Pons (tissue), 1 donor: ENCODE measurements around the gene ST6GALNAC6.
A peak's percentile ranks its signal among the peaks of the same experiment; 100 is the strongest.

ENCODE experiments used
- DNase-seq: peaks from one replicate; pipeline ENCODE4 v3.0.0-alpha.2; 2016; ENCODE audit warnings: low spot score

Gene ST6GALNAC6

DNA sequence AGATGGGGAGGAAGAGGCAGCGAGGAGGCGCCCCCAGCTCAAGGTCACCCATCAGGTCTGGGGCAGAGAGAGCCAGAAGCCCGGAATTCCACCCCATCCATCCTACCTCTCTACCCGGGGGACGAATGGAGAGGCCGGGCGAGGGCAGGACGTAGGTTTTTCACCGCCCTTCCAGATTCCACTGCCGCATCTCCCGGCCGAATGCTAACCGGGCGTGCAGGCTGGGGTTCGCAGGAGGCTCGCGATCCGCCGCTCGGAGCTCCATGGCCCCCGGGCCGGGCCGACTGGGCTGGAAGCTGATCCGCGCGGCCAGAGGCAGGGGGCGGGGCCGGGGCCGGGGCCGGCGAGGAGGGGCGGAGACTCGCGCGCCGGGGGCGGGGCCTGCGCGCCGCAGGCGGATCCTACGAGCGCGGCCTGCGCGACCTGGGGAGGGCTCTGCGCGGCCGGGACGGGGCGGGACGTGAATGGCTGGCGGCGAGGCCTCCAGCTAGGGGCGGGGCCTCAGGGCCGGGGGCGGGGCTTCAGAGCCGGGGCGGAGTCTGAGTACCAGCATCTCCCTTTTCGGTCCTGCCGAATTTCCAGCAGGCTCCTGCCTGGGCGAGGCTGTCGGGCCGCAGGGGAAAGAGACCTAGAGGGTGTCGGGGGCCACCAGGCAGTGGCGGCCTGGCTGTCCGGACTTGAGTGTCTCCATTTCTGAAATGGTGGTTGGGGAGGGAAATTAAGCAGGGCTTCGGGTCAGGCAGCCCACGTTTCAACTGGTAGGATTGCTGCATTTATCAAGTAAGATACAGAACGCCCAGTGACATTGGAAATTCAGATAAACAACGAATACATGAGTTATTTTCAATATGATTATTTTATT, 17.5 kb upstream of the ST6GALNAC6 start, which contains the start of gene ST6GALNAC4:
ST6GALNAC4 (minus strand) TSS at position 322 of the 862 bp plus-strand sequence. CDS start 622 bp downstream, outside the sequence.
- DNase-seq, result peak; percentile 90

DNA sequence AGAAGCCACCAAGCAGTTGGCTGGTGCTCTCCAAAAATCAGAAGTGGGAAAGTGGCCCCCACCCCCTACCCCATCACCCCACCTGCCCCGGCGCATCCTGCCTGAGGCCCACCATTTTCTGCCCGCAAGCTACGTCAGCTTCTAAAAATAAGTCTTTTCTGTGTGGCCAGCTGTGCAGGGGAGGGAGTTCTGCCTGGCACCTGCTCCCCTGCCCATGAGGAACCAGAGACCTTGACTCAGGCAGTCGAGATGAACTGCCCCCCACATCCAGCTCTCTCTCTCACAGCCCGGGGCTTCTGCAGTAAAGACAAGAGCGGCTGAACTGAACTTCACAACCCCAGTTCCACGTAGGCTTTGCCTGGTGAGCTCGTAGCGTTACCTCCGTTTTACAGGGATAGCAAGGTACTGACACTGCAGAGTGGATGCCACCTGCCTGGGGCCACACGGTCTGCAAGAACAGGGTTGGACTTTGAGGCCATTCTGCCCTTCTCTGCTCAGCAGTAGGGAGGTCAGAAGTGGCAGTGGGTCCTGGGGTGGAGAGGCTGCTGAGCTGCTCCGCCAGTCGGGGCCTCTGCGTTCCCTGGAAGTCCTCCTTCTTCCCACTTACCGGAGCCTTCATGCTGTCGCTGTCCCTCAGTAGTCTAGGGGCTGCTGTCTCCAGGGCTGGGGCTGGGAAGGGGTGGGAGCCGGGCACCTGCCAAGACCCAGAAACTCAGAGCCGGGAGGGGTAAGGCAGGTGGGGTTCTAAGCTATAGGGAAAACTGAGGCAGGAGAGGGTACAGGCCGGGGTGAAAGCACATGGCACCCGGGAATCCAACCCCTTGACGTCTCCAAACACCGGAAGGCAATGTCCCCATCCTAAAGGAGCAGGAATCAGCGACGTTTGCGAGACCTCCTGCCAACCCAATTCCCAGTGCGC, 16.7 kb upstream of the ST6GALNAC6 start:
- DNase-seq, result no peak

DNA sequence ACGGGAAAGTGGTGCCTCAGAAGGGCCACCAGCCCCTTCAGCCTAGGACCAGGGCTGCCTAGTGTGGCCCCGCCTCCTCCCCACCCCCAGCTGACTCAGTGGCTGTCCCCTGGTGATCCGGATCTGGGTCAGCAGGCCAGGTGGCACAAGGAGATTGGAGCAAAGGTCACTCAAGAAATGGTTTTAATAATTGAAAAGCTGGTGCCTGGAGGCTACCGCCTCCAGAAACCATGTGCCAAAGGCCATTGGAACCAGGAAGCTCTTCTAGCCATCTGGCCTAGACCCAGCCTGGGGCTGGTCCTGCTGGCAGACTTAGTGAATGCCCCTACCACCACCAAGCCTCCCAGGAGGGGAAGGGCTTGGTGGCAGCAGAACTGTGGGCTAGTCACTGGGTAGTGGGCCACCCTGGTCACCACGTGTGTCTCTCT, 15.9 kb upstream of the ST6GALNAC6 start:
- DNase-seq, result no peak

DNA sequence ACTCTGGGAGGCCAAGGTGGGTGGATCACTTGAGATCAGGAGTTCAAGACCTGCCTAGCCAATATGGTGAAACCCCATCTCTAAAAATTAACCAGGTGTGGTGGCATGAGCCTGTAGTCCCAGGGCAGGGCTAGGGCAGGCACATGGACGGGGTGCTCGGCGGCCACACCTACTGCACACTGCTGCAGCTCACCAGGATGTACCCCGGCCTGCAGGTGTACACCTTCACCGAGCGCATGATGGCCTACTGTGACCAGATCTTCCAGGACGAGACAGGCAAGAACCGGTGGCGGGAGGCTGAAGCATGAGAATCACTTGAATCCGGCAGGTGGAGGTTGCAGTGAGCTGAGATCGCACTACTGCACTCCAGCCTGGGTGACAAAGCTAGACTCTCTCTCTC, 14.3 kb upstream of the ST6GALNAC6 start:
- DNase-seq, result no peak

DNA sequence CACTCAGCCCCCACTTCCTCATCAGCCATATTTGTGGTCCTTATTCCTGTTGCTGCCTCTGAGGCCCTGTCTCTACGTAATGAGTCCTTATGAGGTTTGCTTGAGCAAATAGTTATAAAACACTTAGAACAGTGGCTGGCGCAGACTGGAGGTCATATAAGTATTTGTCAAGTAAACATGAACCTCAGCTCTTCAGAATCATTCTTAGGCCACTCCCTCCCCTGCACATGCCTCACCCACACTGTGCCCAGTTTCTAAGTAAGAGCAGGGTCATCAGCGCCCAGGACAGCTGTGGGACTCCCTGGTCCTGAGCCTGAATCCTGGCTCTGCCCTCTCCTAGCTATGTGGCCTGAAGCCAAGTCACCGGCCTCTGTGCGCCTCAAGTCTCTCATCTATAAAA, 13.5 kb upstream of the ST6GALNAC6 start:
- no peak for DNase-seq

DNA sequence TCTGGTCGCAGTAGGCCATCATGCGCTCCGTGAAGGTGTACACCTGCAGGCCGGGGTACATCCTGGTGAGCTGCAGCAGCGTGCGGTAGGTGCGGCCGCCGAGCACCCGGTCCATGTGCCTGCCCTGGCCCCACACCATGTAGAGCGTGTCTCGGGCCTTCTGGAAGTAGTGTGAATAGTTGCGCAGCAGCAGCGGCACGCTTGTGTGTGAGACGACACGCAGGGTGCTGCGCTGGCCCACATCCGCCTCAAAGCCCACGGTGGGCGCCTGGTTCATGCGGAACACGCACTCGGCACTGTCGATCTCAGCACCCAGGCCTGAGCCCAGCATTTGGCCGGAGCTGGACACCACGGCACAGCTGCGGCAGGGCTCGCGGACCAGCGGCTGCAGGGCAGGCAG, 12.9 kb upstream of the ST6GALNAC6 start:
- no peak for DNase-seq

DNA sequence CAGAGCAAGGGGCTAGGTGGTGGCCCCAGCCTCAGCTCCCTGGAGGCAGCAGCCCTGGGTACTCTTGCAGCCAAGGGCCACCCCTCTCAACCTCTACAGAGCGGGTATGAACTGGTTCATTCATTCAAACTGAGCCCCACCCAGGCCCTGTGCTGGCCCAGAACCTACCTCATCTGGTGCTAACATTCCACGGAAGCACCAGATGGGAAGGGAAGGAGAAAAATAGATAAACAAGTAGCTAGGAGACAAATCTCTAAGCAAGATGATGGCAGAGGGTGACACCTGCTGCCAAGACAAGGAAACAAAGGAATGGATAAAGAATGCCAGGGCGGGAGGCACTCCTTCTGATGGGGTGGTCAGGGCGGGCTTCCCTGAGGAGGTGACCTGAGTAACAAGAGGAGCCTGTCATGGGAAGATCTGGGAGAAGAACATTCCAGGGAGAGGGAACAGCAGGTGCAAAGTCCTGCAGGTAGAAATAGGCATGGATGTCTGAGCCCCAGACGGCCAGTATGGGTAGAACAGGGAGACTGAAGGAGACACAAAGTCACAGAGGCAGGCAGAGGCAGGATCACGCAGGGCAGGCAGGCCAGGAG, 11.3 kb upstream of the ST6GALNAC6 start:
- DNase-seq, result no peak

DNA sequence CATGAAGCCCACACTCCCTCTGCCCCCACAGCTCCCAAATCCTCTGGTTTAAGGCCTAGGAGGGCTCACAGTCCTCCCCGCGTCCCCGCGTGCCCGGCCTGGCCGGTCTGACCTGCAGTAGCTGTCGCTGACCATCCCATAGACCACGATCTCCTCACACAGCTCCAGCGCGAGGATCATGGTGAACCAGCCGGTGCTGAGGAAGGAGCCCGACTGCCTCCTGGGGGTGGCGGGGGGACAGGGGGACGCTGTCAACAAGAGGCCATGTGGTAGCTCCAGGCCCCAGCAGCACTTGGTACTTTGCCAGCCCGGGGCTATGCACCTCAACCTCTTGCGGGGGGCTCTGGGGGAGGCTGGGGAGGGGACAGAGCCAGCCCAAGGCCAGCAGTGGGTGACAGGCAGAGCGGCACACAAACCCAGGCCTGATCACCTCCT, 10.5 kb upstream of the ST6GALNAC6 start:
- DNase-seq, result no peak

DNA sequence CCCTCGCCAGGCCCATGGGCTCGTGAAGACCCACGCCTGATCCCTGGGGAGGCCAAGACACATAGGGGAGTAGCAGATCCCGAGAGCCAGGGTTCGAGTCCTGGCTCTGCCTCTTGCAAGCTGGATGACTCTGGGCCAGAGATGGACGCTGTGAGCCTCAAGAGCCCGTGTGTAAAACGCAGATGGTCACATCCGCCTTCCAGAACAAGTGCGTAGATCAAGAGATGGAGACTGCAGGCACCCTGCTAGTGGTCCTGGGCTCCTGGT, 9.2 kb upstream of the ST6GALNAC6 start:
- DNase-seq, result no peak

DNA sequence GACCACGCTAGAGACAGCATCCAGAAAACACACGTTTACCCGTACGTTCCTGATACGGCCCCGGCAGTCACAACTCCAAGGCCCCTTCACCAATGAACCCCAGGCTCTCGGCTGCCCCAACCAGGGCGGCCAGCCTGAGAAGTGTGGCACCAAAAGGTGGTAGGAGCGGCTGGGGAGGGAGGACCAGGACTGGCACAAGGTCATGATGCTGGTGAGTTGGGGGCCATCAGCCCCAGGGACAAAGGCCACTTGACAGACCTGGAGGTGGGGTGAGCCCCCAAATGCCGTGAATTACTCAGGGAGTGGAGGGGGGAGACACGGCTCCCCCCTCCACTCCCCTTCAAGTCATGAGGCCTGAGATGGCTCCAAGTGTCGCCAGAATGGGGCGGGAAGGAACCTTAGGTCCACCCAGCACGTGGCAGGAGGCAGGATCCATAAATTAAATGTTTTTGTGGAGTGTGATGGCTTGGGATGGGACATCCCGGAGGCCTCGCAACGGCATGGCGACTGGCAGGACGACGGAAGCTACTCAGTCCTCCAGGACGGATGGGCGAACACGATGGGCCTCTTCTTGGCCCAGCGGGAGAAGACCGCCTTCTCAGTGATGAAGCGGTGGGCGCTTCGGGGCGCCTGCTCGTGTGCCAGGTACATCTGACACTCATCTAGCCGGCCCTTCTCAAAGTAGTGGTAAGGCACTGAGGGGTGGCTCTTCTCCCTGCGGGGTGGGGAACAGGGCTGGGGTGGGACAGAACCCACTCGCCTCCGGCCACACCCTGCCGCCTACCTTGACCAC, 8.7 kb upstream of the ST6GALNAC6 start:
- no peak for DNase-seq

DNA sequence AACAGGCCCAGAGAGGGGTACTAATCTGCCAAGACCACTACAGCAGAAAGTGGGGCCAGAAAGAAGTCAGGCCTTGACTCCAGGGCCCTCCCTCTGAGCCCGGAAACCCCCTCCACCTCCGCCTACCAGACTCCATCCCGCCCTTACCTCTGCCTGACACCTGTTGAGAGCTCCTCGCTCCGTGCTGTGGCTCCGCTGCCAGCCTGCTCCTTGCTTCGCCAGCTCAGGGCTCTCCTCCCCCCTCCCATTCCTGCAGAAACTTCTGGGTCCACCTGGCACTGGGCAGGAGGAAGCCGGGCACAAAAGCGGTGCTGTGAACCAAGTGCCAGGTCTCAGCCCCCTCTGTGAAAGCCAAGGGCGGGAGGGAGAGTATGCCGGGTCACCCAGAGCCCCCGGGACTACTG, 6.4 kb upstream of the ST6GALNAC6 start:
- DNase-seq, result no peak

DNA sequence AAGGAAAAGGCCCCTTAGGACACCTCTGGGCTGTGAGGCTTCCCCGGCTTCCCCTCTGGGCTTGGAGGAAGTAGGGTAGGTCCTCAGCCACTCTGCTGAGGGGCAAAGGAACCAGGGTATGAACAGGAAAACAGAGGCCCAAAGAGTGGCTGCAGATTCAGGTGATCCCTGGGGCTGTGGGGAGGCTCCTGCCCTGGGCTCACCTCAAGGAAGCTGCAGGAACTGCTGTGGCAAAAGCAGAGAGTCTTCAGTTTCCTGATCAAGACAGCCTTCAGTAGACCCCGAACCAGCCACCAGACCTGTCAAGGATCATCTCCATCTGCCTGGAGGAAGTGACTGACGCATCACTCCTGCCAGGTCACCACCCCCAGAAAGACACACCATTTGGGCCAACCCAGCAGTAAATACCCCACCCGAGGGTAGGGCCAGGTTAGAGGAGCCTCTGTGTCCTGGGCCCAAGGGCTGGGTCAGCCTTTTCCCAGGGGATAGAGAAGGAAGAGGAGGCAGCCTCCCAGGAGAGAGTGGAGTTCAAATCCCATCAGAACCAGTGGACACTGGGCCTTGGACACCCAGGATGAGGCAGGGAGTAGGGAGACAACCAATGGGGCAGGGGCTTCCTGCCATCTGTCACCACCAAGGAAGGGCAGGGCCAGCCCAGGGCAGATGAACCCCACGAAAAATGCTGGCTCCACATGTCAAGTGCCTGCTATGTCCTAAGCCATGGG, 5.8 kb upstream of the ST6GALNAC6 start:
- DNase-seq, result no peak

DNA sequence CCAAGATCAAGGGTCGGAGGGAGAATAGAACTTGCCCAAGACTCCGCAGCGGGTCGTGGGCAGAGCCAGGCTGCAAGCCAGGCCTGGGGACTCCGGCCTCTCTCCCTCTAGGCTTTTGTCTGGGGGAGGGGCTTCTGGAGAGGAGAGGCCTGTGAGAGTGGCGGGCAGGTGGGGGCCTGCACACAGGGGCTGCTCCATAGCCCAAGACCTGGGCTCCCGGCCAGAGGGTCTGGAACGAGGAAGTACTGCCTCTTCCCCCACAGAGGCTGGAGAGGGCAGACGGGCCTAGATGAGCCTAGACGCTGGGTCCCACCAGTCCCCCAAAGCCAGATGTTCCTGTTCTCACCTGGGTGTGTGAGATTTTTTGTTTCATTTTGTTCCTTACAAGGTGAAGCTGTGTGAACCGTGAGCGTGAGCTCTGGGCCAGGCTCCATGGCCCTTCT, 5.2 kb upstream of the ST6GALNAC6 start:
- DNase-seq, result no peak

DNA sequence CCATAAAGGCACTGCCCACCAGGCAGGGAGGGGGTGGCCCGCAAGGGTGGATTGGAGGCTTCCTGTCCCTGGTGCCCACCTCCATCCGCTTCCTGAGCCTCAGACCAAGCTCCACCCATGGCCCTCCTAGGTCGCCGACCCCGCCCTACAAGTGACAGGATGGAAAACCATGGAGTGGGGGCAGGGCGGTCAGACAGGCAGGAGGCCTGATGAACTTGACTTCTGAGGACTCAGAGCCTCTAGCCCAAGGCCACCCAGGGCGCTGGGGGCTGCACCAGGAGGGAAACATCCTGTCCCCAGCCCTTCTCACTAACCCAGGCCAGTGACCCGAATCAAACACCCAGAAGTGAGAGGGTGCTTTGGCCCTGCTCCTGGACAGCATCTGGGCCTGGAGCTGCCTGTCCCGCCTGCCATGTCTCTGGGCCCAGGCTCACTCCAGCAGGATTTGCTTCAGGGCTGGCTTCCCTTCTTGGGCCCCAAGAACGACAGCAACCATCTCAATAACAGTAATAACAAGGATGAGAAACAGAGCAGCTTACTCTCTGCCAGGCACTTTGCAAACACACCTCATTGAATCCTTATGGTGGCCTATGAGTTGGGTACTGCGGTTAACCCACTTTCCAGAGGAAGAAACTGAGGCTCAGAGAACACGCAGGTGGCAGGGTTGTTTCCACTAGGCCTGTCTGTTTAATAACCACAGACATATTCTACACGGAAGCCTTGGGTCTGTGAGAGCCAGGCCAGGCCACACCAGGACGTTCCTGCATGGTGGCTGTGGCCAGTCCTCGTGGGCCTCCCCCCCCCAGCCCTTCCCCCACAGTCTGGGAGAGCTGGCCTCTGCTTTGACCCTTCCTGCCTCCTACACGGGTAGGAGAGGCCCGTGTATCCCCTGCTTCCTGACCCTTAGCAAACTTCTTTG, 4.4 kb upstream of the ST6GALNAC6 start:
- DNase-seq, result no peak

DNA sequence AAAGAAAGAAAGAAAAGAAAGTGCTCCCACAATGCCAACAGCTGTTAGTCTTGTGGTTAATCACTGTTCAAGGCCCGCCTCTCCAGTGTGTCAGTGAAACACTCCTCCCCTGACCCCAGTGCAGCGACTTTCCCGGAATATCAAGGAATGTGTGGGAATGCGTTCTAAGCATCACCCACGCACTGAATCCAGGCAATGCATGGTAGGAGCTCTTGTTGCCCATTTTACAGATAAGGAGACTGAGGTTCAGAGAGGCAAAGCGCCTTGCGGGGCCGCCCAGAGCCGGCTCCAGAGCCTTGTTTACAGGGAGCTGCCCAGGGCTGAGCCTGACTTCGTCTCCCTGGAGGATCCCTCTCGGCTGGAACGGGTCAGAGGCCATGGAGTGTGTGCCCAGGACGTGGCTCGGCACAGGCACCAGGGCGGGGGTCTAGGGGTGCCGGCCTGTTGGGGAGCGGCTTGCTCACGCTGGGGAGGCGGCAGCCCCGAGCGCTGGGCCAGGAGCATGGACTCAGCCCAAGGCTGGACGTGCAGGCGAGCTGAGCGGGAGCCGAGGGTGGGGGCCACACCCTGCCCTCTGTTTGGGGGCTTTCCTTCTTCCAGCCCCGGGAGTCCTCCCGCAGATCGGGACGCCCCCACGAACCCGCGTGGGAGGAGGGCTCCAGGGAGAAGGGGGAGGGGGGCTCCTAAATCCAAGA, 823 bp downstream of the ST6GALNAC6 start:
- no peak for DNase-seq

DNA sequence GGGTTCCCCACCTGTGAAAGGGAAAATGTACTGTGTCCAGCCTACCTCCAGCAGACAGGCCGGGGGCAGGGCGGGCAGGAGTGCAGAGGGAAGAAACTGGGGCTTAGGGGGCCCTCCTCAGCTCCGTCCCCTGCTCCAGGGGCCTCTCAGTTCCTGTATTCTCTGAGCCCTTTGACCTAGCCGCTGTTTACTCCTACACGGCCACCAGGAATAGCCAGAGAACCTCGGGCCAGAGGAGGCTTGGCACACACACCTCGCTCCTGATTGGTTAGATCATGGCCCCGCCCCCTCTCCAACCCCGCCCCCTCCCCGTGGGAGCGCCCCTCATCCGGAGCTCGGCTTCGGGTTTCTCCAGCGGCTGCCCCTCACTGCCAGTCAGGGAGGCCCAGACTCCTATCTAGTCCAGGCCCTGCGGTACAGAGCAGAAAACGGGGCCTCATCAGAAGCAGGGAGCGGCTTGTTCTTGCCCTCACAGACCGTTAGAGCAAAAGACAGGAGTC, 2.2 kb downstream of the ST6GALNAC6 start:
- DNase-seq, result peak; percentile 70

DNA sequence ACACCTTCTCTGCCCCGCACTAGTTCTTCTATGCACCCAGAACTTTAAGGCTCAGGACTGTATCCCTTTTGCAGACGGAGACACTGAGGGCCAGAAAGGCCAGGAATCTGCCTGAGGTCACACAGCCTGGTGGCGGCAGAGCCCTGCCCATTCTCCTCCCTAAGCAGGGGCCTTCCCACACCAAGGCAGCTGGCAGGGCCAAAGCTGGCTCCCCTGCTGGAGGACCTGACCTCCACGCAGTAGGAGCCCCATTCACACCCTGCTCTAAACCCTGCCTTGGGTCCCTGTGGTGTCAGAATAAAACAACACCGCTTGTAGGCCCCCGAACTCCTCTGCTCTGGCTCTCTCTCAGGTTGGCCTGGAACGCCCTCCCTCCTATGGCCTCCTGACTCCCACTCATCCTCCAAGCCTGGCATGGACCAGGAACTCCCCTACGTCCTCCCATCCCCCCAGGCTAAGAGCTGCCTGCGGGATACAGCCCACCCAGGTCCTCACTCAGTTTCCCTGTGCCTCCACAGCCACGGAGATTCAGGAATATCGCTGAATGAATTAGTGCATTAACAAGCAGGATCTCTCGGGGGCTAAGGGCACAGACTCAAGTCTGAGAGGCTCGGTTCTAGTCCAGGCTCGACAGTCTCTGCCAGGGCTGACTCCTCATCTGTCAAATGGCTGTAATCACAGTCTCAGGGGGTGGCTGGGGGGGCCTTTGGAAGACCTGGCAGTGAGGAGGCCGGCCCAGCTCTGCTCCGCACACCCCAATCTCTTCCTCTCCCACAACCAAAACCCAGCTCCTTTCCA, 2.8 kb downstream of the ST6GALNAC6 start:
- no peak for DNase-seq

DNA sequence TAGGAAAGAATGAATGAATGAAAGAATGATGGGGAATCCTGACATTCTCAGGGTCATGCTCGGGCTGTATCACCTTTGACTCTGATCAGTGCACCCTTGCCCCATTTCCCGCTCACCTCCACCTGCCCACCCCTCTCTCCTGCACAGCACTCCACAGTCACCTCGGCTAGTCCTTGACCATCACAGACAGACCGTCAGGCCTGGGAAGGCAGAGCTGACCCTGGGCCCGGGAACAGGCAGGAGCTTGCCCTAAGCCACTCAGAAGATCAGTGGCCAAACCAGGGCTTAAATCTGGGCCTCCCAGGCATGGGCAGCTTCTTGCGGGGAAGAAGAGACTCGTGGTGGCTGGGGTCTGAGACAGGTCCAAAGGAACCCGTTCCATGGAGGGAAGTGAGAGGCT, 3.6 kb downstream of the ST6GALNAC6 start:
- no peak for DNase-seq
